KMS-11 (cell line): ENCODE data around the gene FAM50A.
A peak's percentile ranks its signal among the peaks of the same experiment; 100 is the strongest.

Experiments
- H2AFZ ChIP-seq: fragments of 200-600 bp; sonication (generic); 2 replicates; pipeline ENCODE4 v1.6.1; 2016; ENCODE audit warnings: antibody characterized with exemption, mixed run types, low read depth
- H3K27ac ChIP-seq: fragments of 200-600 bp; sonication (generic); 2 replicates; pipeline ENCODE4 v1.6.1; 2016; ENCODE audit warnings: mild to moderate bottlenecking, mixed run types
- H3K27me3 ChIP-seq: fragments of 200-600 bp; sonication (generic); 2 replicates; pipeline ENCODE4 v1.6.1; 2017; ENCODE audit warnings: mild to moderate bottlenecking, low read depth, mixed run types, moderate library complexity; ENCODE audit not compliant: insufficient read depth
- H3K36me3 ChIP-seq: fragments of 200-600 bp; sonication (generic); 2 replicates; pipeline ENCODE4 v1.6.1; 2017; ENCODE audit warnings: mild to moderate bottlenecking, mixed run types; ENCODE audit not compliant: insufficient read depth
- H3K4me1 ChIP-seq: fragments of 200-600 bp; sonication (generic); 2 replicates; pipeline ENCODE4 v1.6.1; 2016; ENCODE audit warnings: mild to moderate bottlenecking, low read depth, mixed run types; ENCODE audit not compliant: poor library complexity, severe bottlenecking
- H3K4me2 ChIP-seq: fragments of 200-600 bp; sonication (generic); 2 replicates; pipeline ENCODE4 v1.7.0; 2016; ENCODE audit warnings: mild to moderate bottlenecking, mixed run types
- H3K4me3 ChIP-seq: fragments of 200-600 bp; sonication (generic); IDR thresholded peaks from 2 replicates; pipeline ENCODE4 v1.6.1; 2017; ENCODE audit warnings: low read depth, low read length, mixed read lengths; ENCODE audit not compliant: insufficient read depth
- H3K79me2 ChIP-seq: fragments of 200-600 bp; sonication (generic); 2 replicates; pipeline ENCODE4 v1.6.1; 2016; ENCODE audit warnings: low read depth, mixed run types; ENCODE audit not compliant: insufficient read depth
- H3K9ac ChIP-seq: fragments of 200-600 bp; sonication (generic); 2 replicates; pipeline ENCODE4 v1.6.1; 2016; ENCODE audit warnings: mild to moderate bottlenecking, mixed run types
- H4K20me1 ChIP-seq: fragments of 200-600 bp; sonication (generic); 2 replicates; pipeline ENCODE4 v1.6.1; 2016; ENCODE audit warnings: mild to moderate bottlenecking, mixed run types; ENCODE audit not compliant: insufficient read depth
- CTCF ChIP-seq: fragments of 200-600 bp; sonication (generic); conservative IDR thresholded peaks from 2 replicates; pipeline ENCODE4 v1.6.1; 2017; ENCODE audit warnings: low read depth, mild to moderate bottlenecking, antibody characterized with exemption, low read length, moderate library complexity, mixed read lengths

FAM50A gene

DNA sequence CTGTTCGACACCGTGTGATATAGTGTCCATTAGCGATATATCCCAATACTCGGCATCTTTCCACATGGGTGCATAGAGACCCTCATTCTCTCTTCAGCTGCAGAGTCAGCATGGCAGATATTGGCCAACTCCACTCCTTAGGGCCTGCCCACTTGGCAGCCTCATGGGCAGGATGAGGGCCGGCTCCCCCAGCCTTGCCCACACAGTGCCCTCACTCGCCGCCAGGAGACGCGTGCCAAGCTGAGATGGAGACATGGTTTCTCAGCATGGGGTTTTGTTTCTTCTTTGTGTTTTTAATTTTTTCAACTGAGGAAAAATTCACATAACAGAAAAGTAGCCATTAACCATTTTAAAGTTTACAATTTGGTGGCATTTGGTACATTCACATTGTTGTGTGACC is 8.9 kb downstream of the FAM50A start:
- peaks cover 4% of the 10 kb centered on the region for H3K4me1 ChIP-seq
- H3K27me3 ChIP-seq: no peaks in the 10 kb centered on the region
- no peaks in the 10 kb centered on the region for H3K79me2 ChIP-seq
- no peak overlapping the region for H3K27ac ChIP-seq
- H2AFZ ChIP-seq: no peak overlapping the region
- TF ChIP-seq CTCF: no peak
- no peak overlapping the region for H3K4me2 ChIP-seq
- no peak overlapping the region for H3K4me3 ChIP-seq
- H3K36me3 ChIP-seq: no peaks in the 10 kb centered on the region
- H4K20me1 ChIP-seq: no peaks in the 10 kb centered on the region
- H3K9ac ChIP-seq: no peak overlapping the region

DNA sequence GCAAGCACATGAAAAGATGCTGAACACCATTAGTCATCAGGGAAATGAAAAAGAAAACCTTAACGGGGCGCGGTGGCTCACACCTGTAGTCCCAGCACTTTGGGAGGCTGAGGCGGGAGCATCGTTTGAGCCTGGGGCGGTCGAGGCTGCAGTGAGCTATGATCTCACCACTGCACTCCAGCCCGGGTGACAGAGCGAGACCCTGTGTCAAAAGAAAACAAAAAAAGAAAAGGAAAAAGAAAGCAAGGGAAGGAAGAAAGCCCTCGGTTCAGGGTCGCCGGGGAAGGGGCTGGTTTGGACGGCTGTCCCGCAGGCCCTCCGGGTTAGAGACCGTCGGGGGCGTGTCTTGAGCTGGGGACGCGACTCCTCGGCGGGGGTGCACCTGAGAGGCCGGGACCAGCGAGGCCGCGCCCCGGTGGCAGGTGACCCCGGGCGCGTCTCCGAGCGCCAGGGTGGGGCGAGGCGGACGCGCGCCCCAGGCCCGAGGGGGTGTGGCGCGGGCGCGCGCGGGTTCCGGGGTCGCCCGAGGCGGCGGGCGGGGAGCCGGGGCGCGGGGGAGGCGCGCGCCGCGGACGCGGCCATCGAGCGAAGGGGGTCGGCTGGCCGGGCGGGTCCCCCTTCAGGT is 13.7 kb downstream of the FAM50A start:
- Histone ChIP-seq H3K4me3 (no peak overlapping the region), H2AFZ (peak overlapping the region; percentile 66), H4K20me1 (no peaks in the 10 kb centered on the region), H3K36me3 (no peaks in the 10 kb centered on the region), H3K9ac (no peak overlapping the region; the same call in 1 of the 2 replicates), H3K4me2 (peak overlapping the region; percentile 36; the same call in 1 of the 2 replicates), H3K27me3 (no peaks in the 10 kb centered on the region), H3K79me2 (no peaks in the 10 kb centered on the region), H3K4me1 (peaks cover 4% of the 10 kb centered on the region), H3K27ac (no peak overlapping the region)
- TF ChIP-seq CTCF: no peak

DNA sequence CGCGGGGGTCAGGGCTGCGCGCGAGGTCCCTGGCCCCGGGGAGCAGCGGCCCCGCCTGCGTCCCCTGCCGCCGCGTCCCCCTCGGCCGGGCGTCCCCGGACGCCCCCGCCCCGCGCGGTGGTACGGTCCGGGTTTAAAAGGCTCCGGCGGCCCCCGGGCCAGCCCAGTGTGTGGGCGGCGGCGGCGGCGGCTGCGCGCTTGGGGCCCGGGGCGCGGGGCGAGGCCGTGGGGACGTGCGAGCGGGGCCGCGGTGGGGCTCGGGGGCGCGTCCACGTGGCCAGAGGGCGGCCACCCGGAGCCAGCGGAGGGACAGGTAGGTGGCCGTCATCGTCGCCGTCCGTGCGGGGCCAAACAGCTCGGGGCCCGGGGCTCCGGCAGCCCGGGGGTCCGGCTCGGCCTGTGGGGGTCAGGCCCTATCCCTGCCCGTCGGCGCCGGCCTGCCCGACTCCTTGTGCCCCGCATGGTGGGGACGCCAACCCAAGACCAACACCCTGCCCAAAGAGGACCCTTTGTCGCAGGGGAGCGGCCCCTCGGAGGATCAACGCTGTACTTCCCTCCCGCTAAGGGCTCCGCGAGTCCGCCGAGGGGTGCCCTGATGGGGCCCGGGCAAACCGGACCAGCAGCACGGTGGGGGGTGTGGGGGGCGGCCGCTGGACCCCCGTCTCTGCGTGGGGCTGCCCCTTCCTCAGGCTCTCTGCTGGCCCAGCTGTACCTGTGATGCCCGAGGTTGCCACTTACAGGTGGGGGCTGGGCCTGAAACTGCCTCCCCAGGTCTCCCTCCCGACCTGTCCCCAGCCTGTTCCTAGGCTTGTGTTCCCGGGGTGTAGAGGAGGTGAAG is 14.4 kb downstream of the FAM50A start, which contains the start of gene PLXNA3:
PLXNA3 (plus strand) TSS at position 166 of the 838 bp plus-strand sequence. CDS start 1,903 bp downstream, outside the sequence.
- TF ChIP-seq CTCF: no peak
- Histone ChIP-seq H3K79me2 (no peaks in the 10 kb centered on the region), H3K4me1 (peaks cover 4% of the 10 kb centered on the region), H2AFZ (peak within 1 kb of the TSS; percentile 66), H3K9ac (no peak within 1 kb of the TSS; the same call in 1 of the 2 replicates), H3K36me3 (no peaks in the 10 kb centered on the region), H3K27ac (no peak within 1 kb of the TSS), H3K4me3 (no peak within 1 kb of the TSS), H3K27me3 (no peaks in the 10 kb centered on the region), H4K20me1 (no peaks in the 10 kb centered on the region), H3K4me2 (peak within 1 kb of the TSS; percentile 66)

- H2AFZ ChIP-seq: peak overlapping the region; percentile 14; the same call in 1 of the 2 replicates
- H3K36me3 ChIP-seq: no peaks in the 10 kb centered on the region
- no peak overlapping the region for H3K27ac ChIP-seq
- H3K4me2 ChIP-seq: peak overlapping the region; percentile 66
- no peak for TF ChIP-seq CTCF
- peaks cover 4% of the 10 kb centered on the region for H3K4me1 ChIP-seq
- no peaks in the 10 kb centered on the region for H3K79me2 ChIP-seq
- H3K27me3 ChIP-seq: no peaks in the 10 kb centered on the region
- H4K20me1 ChIP-seq: no peaks in the 10 kb centered on the region
- H3K4me3 ChIP-seq: no peak overlapping the region
- no peak overlapping the region; the same call in 1 of the 2 replicates for H3K9ac ChIP-seq
These were observed 15.2 kb downstream of the FAM50A start for GRCh38 chrX:154458954-154459778.
